NCI-H1048 (cell line): Measurements from ENCODE around the gene ZBTB12.
"Not testable (repeated sequence)": the region's sequence is repeated elsewhere in the genome, so short reads cannot be mapped to it uniquely, and the experiment has no call there.

Experiments used
- DNase-seq: peaks from one replicate; lab custom pipeline; 2025; lab: John Stamatoyannopoulos, UW

ZBTB12 gene

GRCh38 chr6:31920811-31921210, 18.9 kb upstream of the ZBTB12 start:
- no peak for DNase-seq

- DNase-seq = no peak
These were observed 17.9 kb upstream of the ZBTB12 start for GRCh38 chr6:31919624-31920303.

DNA sequence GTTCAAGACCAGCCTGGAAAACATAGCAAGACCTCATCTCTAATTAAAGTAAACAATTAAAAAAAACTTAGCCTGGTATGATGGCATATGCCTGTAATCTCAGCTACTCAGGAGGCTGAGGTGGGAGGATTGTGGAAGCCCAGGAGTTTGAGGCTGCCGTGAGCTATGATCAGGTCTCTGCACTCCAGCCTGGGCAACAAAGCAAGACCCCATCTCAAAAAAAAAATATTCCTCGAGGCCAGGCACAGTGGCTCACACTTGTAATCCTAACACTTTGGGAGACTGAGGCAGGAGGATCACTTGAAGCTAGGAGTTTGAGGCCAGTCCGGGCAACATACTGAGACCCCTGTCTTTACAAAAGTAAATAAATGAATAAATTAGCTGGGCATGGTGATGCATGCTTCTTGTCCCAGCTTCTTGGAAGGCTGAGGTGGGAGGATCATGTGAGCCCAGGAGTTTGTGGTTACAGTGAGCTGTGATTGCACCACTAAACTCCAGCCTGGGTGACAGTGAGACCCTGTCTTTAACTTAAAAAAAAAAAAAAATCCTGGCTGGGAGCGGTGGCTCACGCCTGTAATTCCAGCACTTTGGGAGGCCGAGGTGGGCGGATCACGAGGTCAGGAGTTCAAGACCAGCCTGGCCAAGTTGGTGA, 16.3 kb upstream of the ZBTB12 start:
- no peak for DNase-seq

DNA sequence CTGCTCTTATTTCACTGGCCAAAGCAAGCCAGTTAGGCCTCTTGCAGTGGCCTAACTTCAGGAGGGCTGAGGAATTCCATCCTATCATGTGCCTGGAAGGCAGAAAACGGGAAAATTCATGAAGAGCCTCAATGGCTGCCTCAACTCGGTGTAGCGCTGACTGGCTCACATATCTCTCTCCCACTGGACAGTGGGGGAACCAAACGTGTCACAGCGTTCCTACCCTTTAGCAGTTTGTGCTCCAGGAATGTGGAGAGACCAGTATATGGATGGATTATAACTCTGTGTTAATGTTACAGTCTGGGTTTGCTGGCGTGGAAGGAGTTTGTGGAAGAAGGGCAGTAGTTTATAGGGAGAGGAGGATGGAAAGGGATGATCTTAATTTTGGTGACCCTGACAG, 13.9 kb upstream of the ZBTB12 start:
- DNase-seq = no peak

GRCh38 chr6:31915351-31915750, 13.5 kb upstream of the ZBTB12 start:
- no peak for DNase-seq

GRCh38 chr6:31911826-31912585, 10.1 kb upstream of the ZBTB12 start:
- no peak for DNase-seq

DNA sequence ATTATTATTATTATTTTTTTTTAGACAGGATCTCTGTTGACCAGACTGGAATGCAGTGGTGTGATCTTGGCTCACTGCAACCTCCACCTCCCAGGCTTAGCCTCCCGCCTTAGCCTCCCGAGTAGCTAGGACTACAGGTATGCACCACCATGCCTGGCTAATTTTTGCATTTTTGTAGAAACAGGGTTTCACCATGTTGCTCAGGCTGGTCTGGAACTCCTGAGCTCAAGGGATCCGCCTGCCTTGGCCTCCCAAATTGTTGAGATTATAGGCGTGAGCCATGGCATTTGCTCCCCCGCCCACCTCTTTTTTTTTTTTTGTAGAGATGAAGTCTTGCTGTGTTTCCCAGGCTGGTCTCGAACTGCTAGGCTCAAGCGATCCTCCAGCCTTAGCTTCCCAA, 7.4 kb upstream of the ZBTB12 start:
- not testable (repeated sequence) for DNase-seq

- DNase-seq = no peak
These were observed 6.9 kb upstream of the ZBTB12 start for GRCh38 chr6:31908791-31909190.

DNA sequence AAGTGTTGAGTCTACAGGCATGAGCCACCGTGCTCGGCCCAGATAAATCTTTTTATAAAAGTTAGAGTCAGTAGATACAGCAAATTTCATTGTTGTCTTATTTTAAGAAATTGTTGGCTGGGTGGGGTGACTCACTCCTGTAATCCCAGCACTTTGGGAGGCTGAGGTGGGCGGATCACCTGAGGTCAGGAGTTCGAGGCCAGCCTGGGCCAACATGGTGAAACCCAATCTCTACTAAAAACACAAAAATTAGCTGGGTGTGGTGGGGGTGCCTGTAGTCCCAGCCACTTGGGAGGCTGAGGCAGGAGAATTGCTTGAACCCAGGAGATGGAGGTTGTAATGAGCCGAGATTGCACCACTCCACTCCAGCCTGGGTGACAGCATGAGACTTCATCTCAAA, 6.4 kb upstream of the ZBTB12 start:
- DNase-seq = not testable (repeated sequence)

DNA sequence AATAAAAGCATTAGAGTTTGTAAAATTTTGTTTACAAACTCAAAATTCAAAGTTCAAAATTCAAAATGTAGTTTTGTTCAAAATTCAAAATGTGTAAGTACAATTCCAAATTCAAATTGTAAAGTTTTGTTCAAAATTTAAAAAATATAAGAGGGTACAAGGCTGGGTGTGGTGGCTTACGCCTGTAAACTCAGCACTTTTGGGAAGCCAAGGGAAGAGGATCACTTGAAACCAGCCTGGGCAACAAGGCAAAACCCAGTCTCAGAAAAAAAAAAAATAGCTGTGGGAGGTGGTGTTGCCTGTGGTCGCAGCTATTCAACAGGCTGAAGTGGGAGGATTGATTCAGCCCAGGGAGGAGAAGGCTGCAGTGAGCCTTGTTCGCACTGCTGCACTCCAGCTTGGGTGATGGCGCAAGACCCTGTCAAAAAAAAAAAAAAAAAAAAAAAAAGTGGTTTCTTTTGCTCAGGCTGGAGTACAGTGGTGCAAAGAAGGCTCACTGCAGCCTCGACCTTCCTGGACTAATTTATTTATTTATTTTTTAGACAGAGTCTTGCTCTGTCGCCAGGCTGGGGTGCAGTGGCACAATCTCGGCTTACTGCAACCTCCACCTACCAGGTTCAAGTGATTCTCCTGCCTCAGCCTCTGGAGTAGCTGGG, 5.4 kb upstream of the ZBTB12 start:
- DNase-seq = no peak

DNA sequence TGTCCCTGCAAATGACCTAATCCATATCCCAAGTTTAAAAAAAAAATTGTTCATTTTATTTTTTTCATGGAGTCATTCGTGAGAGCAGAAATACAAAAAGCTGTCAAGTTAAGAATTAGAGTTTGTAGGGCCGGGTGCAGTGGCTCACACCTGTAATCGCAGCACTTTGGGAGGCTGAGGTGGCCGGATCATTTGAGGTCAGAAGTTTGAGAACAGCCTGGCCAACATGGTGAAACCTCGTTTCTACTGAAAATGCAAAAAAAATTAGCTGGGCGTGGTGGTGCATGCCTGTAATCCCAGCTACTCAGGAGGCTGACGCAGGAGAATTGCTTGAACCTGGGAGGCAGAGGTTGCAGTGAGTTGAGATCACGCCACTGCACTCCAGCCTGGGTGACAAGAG, 4.8 kb upstream of the ZBTB12 start:
- DNase-seq = not testable (repeated sequence)

DNA sequence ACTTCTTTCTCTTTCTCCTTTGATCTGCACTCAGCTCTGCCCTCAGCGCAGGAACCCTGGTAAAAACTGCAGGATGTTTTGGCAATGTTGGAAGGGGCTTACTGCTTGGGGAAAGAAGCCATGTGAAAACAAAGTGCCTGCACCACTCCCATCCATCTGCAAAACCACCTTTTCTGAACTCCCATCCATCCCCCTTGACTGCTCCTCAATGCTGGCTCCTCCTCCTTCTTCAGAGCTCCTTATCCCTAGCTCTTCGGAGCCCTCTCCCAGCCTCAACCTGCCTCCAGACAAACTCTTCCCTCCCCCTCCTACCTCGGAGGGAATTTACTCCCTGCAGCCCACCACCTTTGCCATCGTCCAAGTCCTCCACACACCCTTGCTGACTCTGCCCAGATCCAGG, 4.2 kb upstream of the ZBTB12 start:
- DNase-seq = no peak

DNA sequence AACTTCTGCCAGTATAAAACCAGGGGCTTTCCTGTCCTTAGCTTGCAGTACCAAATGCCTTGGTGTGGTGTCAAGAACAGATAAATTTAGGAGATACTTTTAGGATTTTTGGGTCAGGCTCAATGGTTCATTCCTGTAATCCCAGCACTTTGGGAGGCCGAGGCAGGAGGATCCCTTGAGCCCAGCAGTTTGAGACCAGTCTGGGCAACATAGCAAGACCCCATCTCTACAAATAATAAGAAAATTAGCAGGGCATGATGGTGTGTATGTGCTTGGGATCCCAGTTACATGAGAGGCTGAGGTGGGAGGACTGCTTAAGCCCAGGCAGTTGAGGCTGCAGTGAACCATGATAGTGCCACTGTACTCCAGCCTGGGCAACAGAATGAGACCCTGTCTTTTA, 3.2 kb upstream of the ZBTB12 start:
- DNase-seq = no peak

DNA sequence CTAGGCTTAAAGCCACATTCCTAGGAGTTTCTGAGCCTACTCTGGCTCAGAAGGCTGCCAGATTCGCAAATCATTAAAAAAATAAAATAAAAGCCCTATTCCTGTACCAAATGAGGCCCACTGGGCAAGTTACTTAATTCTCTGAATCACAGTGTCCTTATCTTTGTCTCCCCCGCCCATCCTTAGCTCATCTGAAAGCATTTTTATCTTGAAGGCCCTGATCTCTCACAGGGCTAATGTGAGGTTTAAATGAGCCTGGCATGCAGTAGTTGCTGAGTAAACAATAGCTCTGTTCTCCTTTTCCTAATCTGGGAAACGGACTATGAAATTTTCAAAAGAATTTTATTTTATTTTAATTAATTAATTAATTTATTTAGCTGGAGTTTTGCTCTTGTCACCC, 2.1 kb upstream of the ZBTB12 start:
- DNase-seq = no peak

DNA sequence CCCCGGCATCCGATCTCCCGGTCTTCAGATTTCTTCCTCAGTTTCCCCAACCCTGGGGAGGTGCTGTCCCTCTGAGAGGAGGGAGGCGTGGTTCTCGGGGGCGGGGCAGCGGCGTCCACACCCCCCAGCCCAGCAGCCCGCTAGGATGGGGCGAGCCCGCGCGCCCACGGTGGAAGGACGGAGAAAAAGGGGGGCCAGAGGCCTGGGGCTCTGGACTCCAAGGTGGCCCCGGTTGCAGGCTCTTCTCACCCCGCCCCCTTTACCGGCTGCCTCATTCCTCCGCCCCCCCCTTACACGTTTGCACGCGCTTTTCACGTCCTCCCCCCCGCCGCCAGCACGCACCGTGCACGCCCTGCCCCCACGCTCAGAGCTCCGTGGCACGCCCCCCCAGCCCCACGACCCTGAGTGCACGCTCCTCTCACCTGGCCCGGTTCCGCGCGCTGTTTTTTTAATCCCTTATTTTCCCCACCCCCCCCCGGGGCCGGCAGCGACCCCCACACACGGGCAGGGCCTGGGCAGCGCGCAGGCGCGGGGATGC, 402 bp downstream of the ZBTB12 start:
- no peak for DNase-seq

GRCh38 chr6:31900917-31901414, 920 bp downstream of the ZBTB12 start:
- no peak for DNase-seq

DNA sequence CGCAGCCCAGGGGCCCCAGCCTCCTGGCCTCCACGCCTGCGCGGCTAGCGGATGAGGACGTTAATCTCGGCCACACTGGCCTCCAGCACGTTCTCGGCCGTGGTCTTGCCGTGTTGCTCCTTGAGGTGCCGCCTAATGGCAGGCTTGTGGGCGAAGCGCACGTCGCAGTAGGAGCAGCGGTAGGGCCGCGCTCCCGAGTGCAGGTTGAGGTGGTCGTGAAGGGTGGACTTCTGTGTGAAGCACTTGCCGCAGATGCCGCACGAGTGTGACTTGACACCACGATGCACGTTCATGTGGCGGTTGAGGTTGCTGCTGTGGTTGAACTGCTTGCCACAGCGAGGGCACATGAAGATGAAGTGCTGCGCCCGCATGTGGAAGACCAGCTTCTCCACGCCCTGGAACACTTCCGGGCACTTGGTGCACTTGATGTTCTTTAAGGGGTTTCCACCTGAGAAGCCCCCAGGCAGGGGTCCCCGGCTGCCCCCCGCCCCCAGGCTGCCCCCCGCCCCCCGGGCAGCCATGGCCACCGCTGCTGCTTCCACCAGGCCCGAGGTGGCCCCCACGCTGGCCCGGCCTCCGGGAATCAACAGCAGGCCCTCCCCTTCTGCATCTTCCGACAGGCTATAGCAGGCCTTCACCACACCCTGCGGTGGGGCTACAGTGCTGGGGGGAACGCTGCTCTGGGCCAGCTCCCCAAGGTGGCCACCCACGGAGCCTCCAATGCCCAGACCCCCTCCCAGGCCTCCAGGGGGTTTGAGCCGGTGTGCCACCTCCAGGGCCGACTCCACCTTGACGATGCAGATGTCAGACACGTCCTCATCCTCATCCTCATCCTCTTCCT, 1.8 kb downstream of the ZBTB12 start:
- no peak for DNase-seq

DNA sequence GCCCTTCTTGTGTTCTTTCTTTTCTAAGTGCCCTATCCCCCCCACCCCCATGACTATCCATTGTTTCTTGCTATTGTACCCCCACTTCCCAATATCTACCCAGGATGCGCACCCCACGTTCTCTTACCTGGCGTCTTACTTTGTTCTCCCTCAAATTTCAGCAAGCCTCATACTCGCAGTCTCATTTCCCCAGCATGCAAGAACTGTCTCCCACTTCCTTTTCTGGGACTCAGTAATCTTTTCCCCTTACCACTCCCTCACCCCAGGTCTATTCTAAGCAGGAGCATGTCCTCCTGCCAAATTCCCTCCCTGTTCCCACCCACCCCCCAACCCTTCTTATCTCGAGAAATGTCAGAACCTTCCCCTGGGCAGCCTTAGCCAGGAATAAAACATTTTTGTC, 2.7 kb downstream of the ZBTB12 start:
- no peak for DNase-seq

GRCh38 chr6:31898383-31899011, 3.4 kb downstream of the ZBTB12 start:
- DNase-seq = no peak

DNA sequence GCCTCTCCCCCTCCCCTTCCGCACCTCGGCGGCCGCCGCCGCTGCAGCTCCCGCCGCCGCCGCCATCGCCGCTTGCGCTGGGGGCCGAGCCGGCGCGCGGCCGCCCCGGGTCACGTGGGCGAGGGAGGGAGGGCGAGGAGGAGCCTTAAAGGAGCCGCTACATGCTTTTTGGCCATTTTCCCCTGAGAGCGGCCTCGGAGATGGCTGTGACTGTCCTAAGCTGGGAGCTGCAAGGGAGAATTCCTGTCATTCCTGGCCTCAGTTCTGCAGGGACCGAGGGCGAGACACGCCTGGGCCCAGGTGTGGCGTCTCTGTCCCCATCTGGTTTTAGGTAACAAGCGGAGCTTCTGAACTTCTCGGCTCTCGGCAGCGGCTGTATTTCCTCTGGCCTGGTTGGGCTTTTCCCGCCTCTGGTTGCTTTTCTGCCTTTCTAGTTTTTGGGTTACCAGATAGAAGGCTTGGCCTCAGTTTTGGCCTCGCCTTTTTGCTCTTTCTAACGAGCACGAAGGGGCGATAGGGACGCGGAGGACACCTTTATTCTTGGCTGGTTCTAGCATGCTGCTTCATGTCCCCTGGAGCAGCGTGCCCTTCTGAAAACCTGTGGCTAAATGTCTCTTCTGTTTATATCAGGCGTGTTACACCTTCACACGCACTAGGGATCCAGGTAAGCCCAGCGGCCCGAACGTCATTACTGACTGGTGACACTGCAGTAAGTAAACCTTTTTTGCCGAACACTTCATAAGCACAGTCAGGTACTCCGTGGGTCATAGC, 4.1 kb downstream of the ZBTB12 start, which contains the start of gene EHMT2:
Gene EHMT2 (minus strand): TSS at position 87 of the 771 bp plus-strand sequence. CDS start 21 bp downstream, at position 66.
- DNase-seq = peak; percentile 59
